ENCODE results near the gene FBLN7. TPM values are rescaled to one million over a fixed set of nuclear protein-coding genes. Genes with fewer than 3 reads are reported as not detected.
"Not testable (repeated sequence)": the region's sequence is repeated elsewhere in the genome, so short reads cannot be mapped to it uniquely, and the experiment has no call there.

Gene FBLN7
- total RNA-seq, 3 donors from 2014 or later: 0.72 to 2.2 (median 0.94) TPM

DNA sequence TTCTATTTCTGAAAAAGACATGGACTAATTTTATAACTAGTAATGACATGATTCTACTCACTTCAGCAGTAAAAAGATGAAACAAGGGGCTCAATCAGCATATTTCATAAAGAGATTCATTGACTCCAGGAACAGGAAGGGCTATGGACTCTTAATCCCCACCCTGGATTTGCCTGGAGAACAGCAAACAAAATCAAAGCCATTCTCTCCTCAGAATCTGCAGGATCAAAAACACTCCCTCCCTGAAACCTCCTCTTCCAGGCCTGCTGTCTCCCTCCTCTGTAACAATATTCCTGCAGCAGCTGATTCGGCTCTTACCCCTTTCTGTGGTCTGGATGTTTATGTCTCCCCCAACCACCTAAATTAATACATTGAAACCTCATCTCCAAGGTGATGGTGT lies 59.7 kb downstream of the FBLN7 start:
- no peak for DNase-seq
- TF ChIP-seq, protein P1, sequence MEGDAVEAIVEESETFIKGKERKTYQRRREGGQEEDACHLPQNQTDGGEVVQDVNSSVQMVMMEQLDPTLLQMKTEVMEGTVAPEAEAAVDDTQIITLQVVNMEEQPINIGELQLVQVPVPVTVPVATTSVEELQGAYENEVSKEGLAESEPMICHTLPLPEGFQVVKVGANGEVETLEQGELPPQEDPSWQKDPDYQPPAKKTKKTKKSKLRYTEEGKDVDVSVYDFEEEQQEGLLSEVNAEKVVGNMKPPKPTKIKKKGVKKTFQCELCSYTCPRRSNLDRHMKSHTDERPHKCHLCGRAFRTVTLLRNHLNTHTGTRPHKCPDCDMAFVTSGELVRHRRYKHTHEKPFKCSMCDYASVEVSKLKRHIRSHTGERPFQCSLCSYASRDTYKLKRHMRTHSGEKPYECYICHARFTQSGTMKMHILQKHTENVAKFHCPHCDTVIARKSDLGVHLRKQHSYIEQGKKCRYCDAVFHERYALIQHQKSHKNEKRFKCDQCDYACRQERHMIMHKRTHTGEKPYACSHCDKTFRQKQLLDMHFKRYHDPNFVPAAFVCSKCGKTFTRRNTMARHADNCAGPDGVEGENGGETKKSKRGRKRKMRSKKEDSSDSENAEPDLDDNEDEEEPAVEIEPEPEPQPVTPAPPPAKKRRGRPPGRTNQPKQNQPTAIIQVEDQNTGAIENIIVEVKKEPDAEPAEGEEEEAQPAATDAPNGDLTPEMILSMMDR (IDR thresholded peaks at IDR 0.05): no peak
- no peak for ATAC-seq
- peaks cover 2% of the 10 kb centered on the region for H3K9me3 ChIP-seq
- no peaks in the 10 kb centered on the region for H3K36me3 ChIP-seq (ENCODE audit: low read depth)
- no peaks in the 10 kb centered on the region for H3K4me1 ChIP-seq (ENCODE audit: low read depth)
- no peak overlapping the region for H3K4me3 ChIP-seq
- intact Hi-C loops (cut with DNase I, micrococcal nuclease): no loop called here

DNA sequence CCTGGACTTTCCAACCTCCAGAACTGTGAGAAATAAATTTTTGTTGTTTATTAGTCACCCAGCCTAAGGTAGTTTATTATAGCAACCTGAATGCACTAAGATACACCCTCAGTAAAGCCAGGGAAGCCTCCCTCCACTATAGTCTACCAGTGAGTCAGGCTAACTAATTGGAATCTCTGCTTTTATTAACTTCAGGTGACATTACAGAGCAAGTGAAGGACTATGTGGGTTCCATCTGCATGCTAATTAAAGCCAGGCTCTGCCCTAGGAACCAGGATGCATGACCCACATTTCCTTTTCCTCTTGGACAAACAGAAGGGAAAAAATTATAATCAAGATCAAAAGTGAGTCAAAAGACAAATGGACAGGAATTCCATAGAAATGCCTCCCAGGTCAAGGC lies 60.6 kb downstream of the FBLN7 start:
- no peaks in the 10 kb centered on the region for H3K36me3 ChIP-seq (ENCODE audit: low read depth)
- TF ChIP-seq, protein P1 (IDR thresholded peaks at IDR 0.05): no peak
- H3K4me1 ChIP-seq (ENCODE audit: low read depth): no peaks in the 10 kb centered on the region
- DNase-seq: no peak
- peak; percentile 8 for ATAC-seq
- H3K9me3 ChIP-seq: peaks cover 11% of the 10 kb centered on the region
- H3K4me3 ChIP-seq: no peak overlapping the region
- intact Hi-C loops (cut with DNase I, micrococcal nuclease): no loop called here

DNA sequence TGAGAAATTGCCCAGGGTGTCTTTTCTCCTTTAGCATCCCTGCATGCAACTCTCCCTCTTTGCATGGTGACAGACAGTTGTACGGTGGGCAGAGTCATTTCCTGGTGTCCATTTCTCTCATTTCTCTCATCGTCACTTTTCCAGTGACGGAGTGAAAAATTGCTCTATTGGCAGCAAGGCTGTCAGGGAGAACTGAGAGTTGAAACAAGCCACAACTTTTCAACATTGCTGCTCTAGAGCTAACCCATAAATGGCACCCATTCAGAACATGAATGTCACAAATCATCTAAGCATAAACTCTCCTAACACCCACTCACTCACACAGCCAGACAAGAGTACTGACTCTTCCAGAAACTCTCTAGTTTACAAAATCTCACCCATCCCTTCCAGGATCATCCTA lies 61.0 kb downstream of the FBLN7 start:
- H3K9me3 ChIP-seq: peaks cover 15% of the 10 kb centered on the region
- H3K36me3 ChIP-seq (ENCODE audit: low read depth): no peaks in the 10 kb centered on the region
- intact Hi-C loops (cut with DNase I, micrococcal nuclease): no loop called here
- TF ChIP-seq, protein P1 (IDR thresholded peaks at IDR 0.05): no peak
- no peak overlapping the region for H3K4me3 ChIP-seq
- DNase-seq: no peak
- no peaks in the 10 kb centered on the region for H3K4me1 ChIP-seq (ENCODE audit: low read depth)
- no peak for ATAC-seq

DNA sequence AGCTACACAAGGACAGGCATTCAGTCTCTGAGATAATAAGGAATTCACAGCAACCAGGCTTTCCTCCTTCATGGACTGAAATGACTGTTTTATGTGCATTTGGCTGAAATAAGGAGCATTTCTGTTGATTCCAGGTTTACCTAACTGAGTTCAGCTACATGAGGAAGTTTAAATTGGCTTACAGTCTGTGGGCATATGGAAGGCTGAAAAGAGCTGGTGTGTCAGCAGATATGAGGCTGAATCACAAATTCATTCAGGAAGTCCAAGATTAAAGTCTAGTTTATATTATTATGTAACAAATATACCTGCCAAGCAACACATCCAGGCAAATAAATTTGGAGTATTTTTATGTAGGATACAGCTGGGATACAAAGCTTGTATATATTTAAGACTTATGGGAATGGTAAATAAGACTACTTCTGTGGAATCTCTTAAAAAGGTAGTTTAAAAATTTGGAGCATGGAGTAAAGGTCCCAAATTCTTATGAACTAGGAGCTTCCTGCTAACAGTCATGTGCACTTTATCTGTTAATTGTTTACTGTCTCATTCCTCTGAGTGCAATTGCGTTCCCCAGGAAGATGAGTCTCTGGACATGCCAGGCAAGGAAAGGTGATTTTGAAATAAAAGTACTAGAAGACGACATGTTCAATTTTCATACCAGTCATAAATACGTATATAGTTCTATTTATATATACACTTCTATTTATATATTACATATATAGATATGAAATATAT lies 63.7 kb downstream of the FBLN7 start:
- Histone ChIP-seq H3K9me3 (peaks cover 26% of the 10 kb centered on the region), H3K36me3 (ENCODE audit: low read depth) (no peaks in the 10 kb centered on the region), H3K4me3 (no peak overlapping the region), H3K4me1 (ENCODE audit: low read depth) (no peaks in the 10 kb centered on the region)
- TF ChIP-seq, protein P1 (IDR thresholded peaks at IDR 0.05): no peak
- intact Hi-C loops (cut with DNase I, micrococcal nuclease): no loop called here
- no peak for ATAC-seq
- no peak for DNase-seq

DNA sequence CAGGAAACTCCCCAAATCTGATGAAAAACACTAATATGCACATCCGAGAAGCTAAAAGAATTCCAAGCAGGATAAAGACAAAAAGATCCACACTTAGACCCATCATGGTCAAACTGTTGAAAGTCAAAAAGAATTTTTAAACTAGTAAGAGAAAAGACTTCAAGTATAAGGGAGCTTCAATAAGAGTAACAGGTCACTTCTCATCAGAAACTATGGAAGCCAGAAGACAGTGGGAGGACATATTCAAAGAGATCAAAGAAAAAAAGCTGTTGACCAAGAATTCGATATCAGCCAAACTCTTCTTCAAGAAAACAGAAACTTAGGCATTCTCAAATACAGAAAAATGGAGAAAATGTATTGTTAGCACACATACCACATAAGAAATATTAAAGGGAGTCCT lies 66.2 kb downstream of the FBLN7 start:
- intact Hi-C loops (cut with DNase I, micrococcal nuclease): no loop called here
- Histone ChIP-seq H3K9me3 (peaks cover 26% of the 10 kb centered on the region), H3K36me3 (ENCODE audit: low read depth) (no peaks in the 10 kb centered on the region), H3K4me1 (ENCODE audit: low read depth) (no peaks in the 10 kb centered on the region), H3K4me3 (no peak overlapping the region)
- ATAC-seq (no peak), DNase-seq (no peak)
- TF ChIP-seq, protein P1 (IDR thresholded peaks at IDR 0.05): no peak

DNA sequence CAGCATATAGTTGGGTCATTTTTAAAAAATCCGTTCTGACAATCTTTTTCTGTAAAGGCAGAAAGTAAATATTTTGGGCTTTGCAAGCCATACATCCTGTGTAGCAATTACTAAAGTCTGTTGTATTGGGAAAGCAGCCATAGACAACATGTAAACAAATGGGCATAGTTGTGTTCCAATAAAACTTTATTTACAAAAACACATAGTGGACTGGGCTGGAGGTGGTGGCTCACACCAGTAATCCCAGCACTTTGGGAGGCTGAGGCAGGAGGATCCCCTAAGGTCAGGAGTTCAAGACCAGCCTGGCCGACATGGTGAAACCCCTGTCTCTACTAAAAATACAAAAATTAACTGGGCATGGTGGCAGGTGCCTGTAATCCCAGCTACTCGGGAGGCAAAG lies 69.7 kb downstream of the FBLN7 start:
- H3K36me3 ChIP-seq (ENCODE audit: low read depth); H3K4me3 ChIP-seq; DNase-seq; intact Hi-C loops (cut with DNase I, micrococcal nuclease); H3K4me1 ChIP-seq (ENCODE audit: low read depth); ATAC-seq: not testable (repeated sequence)
- H3K9me3 ChIP-seq: peaks cover 24% of the 10 kb centered on the region
